HG02610 (cell line): ENCODE results near the gene PDE1A.

Experiments
- ATAC-seq: cut with Tn5 transposase; IDR thresholded peaks from one replicate; pipeline ENCODE4 v1.9.1; 2021; ENCODE audit warnings: mild to moderate bottlenecking, moderate library complexity; ENCODE audit not compliant: unreplicated experiment

The PDE1A gene

GRCh38 chr2:182359027-182359989 is 67.5 kb downstream of the PDE1A start:
- ATAC-seq = no peak

- no peak for ATAC-seq
Observed at GRCh38 chr2:182358601-182359000, 68.2 kb downstream of the PDE1A start.

GRCh38 chr2:182355815-182356214 is 71.0 kb downstream of the PDE1A start:
- ATAC-seq = no peak

GRCh38 chr2:182351427-182351826 is 75.4 kb downstream of the PDE1A start:
- no peak for ATAC-seq

GRCh38 chr2:182349268-182349667 is 77.6 kb downstream of the PDE1A start:
- no peak for ATAC-seq

GRCh38 chr2:182345384-182345783 is 81.5 kb downstream of the PDE1A start:
- no peak for ATAC-seq

GRCh38 chr2:182330451-182331305 is 96.2 kb downstream of the PDE1A start:
- no peak for ATAC-seq

- ATAC-seq = no peak
Observed at GRCh38 chr2:182324665-182325064, 102.2 kb downstream of the PDE1A start.

- ATAC-seq = no peak
Observed at GRCh38 chr2:182321096-182321495, 105.7 kb downstream of the PDE1A start.

- ATAC-seq = no peak
Observed at GRCh38 chr2:182319556-182320505, 107.0 kb downstream of the PDE1A start.

GRCh38 chr2:182318466-182319220 is 108.2 kb downstream of the PDE1A start:
- ATAC-seq = no peak

GRCh38 chr2:182316950-182317349 is 109.9 kb downstream of the PDE1A start:
- no peak for ATAC-seq

GRCh38 chr2:182302972-182303371 is 123.9 kb downstream of the PDE1A start:
- no peak for ATAC-seq

- no peak for ATAC-seq
Observed at GRCh38 chr2:182302174-182302573, 124.7 kb downstream of the PDE1A start.

- ATAC-seq = no peak
Observed at GRCh38 chr2:182301093-182301492, 125.7 kb downstream of the PDE1A start.

- no peak for ATAC-seq
Observed at GRCh38 chr2:182300608-182301007, 126.2 kb downstream of the PDE1A start.

GRCh38 chr2:182299632-182300031 is 127.2 kb downstream of the PDE1A start:
- ATAC-seq = no peak

- no peak for ATAC-seq
Observed at GRCh38 chr2:182298456-182298855, 128.4 kb downstream of the PDE1A start.

- no peak for ATAC-seq
Observed at GRCh38 chr2:182291296-182291695, 135.5 kb downstream of the PDE1A start.

GRCh38 chr2:182283512-182283911 is 143.3 kb downstream of the PDE1A start:
- ATAC-seq = no peak
